ENCODE results near the gene PNMA6A.

DNA sequence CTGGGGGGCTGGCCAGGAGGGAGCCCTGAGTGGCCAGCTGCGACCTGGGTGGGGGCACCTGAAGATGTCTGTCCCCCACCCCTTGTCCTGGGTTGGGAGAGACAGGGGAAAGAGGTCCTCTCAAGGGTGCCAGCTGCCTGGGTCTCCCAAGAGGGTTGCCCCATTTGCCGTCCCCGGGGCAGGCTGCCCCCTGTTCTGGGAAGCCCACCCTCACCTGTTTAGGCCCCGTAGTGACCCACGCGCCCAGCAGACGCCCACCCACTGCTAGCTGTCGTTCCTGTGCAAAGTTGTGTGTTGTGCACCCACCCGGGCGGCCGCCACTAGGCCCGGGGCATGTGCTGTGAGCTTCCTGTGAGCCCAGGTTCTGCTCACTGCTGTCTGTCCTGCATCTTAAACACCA lies 41.5 kb upstream of the PNMA6A start:
- TF ChIP-seq, protein P1, sequence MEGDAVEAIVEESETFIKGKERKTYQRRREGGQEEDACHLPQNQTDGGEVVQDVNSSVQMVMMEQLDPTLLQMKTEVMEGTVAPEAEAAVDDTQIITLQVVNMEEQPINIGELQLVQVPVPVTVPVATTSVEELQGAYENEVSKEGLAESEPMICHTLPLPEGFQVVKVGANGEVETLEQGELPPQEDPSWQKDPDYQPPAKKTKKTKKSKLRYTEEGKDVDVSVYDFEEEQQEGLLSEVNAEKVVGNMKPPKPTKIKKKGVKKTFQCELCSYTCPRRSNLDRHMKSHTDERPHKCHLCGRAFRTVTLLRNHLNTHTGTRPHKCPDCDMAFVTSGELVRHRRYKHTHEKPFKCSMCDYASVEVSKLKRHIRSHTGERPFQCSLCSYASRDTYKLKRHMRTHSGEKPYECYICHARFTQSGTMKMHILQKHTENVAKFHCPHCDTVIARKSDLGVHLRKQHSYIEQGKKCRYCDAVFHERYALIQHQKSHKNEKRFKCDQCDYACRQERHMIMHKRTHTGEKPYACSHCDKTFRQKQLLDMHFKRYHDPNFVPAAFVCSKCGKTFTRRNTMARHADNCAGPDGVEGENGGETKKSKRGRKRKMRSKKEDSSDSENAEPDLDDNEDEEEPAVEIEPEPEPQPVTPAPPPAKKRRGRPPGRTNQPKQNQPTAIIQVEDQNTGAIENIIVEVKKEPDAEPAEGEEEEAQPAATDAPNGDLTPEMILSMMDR (IDR thresholded peaks at IDR 0.05) = no peak
- TF ChIP-seq POLR2A (IDR thresholded peaks at IDR 0.05) = no peak
